Measurements from ENCODE around the gene ZG16. TPM values are rescaled to one million over a fixed set of nuclear protein-coding genes. Genes with fewer than 3 reads are reported as not detected.

ZG16 gene
- polyA plus RNA-seq, 3 donors, result not detected

DNA sequence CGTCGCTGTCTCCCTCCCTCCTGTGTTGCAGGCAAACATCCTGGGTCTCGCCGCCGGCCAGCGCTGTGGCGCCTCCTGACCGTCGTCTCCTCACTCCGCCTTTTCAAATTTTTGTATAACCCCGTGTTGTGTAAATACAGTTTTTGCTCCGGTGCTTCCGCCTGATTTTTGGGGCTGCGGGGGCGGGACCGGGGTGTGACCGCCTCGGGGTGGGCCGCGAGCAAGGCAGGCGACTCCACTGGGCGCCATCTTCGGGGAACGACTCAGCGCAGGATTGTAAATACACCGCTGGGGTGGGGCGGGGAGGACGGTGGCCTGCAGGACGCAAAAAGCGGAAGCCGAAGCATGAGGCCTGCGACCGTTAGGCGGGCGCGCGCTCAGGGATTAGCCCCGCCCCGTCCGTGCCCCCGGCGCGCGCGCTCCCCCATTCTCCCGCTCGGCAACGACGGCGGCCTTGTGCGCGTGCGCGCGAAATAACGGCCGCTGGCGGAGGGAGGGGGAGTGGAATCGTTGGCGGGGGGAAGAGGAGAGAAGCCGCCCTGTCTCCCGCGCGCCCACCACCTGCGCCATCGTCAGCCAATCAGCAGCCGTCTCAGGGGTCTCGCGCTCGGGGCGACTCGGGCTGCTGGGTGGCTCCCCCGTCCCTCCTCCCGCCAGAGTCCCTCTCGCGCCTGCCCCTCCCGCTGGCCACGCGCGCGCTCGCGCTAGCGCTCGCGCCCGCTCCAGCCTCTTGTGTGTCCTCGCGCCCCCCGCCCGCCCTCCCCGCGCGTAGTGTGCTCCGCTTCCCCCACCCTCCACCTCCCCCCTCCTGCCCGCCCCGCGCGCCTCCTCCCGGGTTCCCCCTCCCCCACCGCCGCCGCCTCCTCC, 27.4 kb downstream of the ZG16 start:
- under 1% methylated on average over 71 of the region's 103 CpGs for WGBS (ENCODE audit: insufficient coverage)
- Histone ChIP-seq H3K79me2 (ENCODE audit: insufficient read depth, low read length) (peaks cover 27% of the 10 kb centered on the region), H2AFZ (ENCODE audit: insufficient read depth, low read depth, low read length, poor library complexity, severe bottlenecking) (peak overlapping the region; percentile 85), H4K20me1 (ENCODE audit: insufficient read depth, low read length) (peaks cover 29% of the 10 kb centered on the region), H3K36me3 (replicated peaks in 1 of 2; ENCODE audit: control insufficient read depth in 1 of 2, insufficient read depth in 2 of 2, low read length in 2 of 2) (peaks cover 18 to 40% of the 10 kb centered on the region in 2 donors), H3K27me3 (ENCODE audit: control insufficient read depth in 2 of 2, insufficient read depth in 2 of 2, low read length in 2 of 2) (no peaks in the 10 kb centered on the region), H3K4me2 (replicated peaks; ENCODE audit: extremely low read depth, low read length, poor library complexity, severe bottlenecking) (peak overlapping the region; percentile 84), H3K4me3 (replicated peaks in 1 of 3; ENCODE audit: low read depth in 2 of 3, low read length in 3 of 3) (peak overlapping the region; percentile 55 to 88 (median 79)), H3K27ac (ENCODE audit: low read depth in 1 of 2, low read length in 2 of 2) (peak overlapping the region; percentile 69 to 86), H3K9ac (ENCODE audit: insufficient read depth, low read length, poor library complexity, severe bottlenecking) (peak overlapping the region; percentile 79), H3K9me3 (replicated peaks in 1 of 2; ENCODE audit: control insufficient read depth in 1 of 2, insufficient read depth in 1 of 2, low read length in 2 of 2) (no peaks in the 10 kb centered on the region), H3K4me1 (ENCODE audit: control insufficient read depth in 1 of 2, insufficient read depth in 2 of 2, low read length in 2 of 2) (peaks cover 45 to 52% of the 10 kb centered on the region in 2 donors)
- TF ChIP-seq, protein P1, sequence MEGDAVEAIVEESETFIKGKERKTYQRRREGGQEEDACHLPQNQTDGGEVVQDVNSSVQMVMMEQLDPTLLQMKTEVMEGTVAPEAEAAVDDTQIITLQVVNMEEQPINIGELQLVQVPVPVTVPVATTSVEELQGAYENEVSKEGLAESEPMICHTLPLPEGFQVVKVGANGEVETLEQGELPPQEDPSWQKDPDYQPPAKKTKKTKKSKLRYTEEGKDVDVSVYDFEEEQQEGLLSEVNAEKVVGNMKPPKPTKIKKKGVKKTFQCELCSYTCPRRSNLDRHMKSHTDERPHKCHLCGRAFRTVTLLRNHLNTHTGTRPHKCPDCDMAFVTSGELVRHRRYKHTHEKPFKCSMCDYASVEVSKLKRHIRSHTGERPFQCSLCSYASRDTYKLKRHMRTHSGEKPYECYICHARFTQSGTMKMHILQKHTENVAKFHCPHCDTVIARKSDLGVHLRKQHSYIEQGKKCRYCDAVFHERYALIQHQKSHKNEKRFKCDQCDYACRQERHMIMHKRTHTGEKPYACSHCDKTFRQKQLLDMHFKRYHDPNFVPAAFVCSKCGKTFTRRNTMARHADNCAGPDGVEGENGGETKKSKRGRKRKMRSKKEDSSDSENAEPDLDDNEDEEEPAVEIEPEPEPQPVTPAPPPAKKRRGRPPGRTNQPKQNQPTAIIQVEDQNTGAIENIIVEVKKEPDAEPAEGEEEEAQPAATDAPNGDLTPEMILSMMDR (IDR thresholded peaks at IDR 0.05), result no peak
- intact Hi-C loops (cut with micrococcal nuclease), result loop anchor here in 1 of 2 donors (2.0 to 5.0 kb wide), 3 partner anchors 15 to 57 kb away; partner anchors contain the start of genes CDIPT and KIF22
- Mint-ChIP-seq H3K4me1 (peaks cover 38% of the 10 kb centered on the region), H3K27ac (peak overlapping the region; percentile 95 to 99 (median 97)), H3K36me3 (peaks cover 29 to 42% of the 10 kb centered on the region in 2 donors), H3K27me3 (ENCODE audit: low read depth in 3 of 3) (peaks cover 0 to 4% (median 2%) of the 10 kb centered on the region in 3 donors), H3K4me3 (peak overlapping the region; percentile 99), H3K9me3 (peaks cover 0 to 1% (median 0%) of the 10 kb centered on the region in 7 donors)
- peak; percentile 96 to 98 (median 97) for DNase-seq

DNA sequence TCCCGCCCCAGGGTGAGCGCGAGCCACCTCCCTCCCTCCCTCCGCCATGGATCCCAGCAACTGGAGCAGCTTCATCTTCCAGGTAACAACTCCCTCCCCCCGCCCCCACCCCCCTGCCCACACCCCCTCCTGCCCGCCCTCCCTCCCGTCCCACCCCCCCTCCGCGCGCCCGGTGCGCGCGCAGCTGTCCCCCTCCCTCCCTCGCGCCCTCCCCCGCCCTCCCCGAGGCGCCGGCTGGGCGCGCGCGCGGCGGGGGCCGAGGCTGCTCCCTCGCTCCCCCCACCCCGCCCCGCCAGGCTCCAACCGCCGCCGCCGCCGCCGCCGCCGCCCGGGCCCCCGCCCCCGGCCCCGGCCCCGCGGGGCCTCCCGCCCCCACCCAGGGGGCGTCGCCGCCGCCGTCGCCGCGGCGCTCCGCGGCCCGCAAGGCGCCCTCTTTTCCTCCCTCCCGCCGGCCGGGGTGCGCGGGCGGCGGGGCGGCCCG, 28.1 kb downstream of the ZG16 start, which contains the start of gene MAZ:
MAZ (plus strand) TSS at position 431 of the 481 bp plus-strand sequence. CDS start 173 bp downstream, outside the sequence.
- H3K9me3 Mint-ChIP-seq, result peaks cover 0 to 1% (median 0%) of the 10 kb centered on the region in 7 donors
- peak in 2 of 3 donors; percentile 44 to 72 for DNase-seq
- TF ChIP-seq, protein P1 (IDR thresholded peaks at IDR 0.05), result no peak
- peak within 1 kb of the TSS; percentile 85 for H2AFZ ChIP-seq (ENCODE audit: insufficient read depth, low read depth, low read length, poor library complexity, severe bottlenecking)
- peaks cover under 1 to 4% (median 2%) of the 10 kb centered on the region in 3 donors for H3K27me3 Mint-ChIP-seq (ENCODE audit: low read depth in 3 of 3)
- peak within 1 kb of the TSS; percentile 95 to 99 (median 97) for H3K27ac Mint-ChIP-seq
- H3K4me3 ChIP-seq (replicated peaks in 1 of 3; ENCODE audit: low read depth in 2 of 3, low read length in 3 of 3), result peak within 1 kb of the TSS; percentile 68 to 88 (median 79)
- peaks cover 51 to 59% of the 10 kb centered on the region in 2 donors for H3K4me1 ChIP-seq (ENCODE audit: control insufficient read depth in 1 of 2, insufficient read depth in 2 of 2, low read length in 2 of 2)
- H3K4me1 Mint-ChIP-seq, result peaks cover 45% of the 10 kb centered on the region
- under 1% methylated on average over 22 of the region's 67 CpGs for WGBS (ENCODE audit: insufficient coverage)
- H3K9me3 ChIP-seq (replicated peaks in 1 of 2; ENCODE audit: control insufficient read depth in 1 of 2, insufficient read depth in 1 of 2, low read length in 2 of 2), result no peaks in the 10 kb centered on the region
- peaks cover 26 to 38% of the 10 kb centered on the region in 2 donors for H3K36me3 Mint-ChIP-seq
- H3K4me3 Mint-ChIP-seq, result peak within 1 kb of the TSS; percentile 99
- H3K4me2 ChIP-seq (replicated peaks; ENCODE audit: extremely low read depth, low read length, poor library complexity, severe bottlenecking), result peak within 1 kb of the TSS; percentile 84
- peaks cover 36% of the 10 kb centered on the region for H4K20me1 ChIP-seq (ENCODE audit: insufficient read depth, low read length)
- no peaks in the 10 kb centered on the region for H3K27me3 ChIP-seq (ENCODE audit: control insufficient read depth in 2 of 2, insufficient read depth in 2 of 2, low read length in 2 of 2)
- H3K27ac ChIP-seq (ENCODE audit: low read depth in 1 of 2, low read length in 2 of 2), result peak within 1 kb of the TSS; percentile 84 to 86
- intact Hi-C loops (cut with micrococcal nuclease), result loop anchor here in 1 of 2 donors (5.0 kb wide), 1 partner anchor 41 kb away; no protein-coding TSS in a partner anchor
- H3K79me2 ChIP-seq (ENCODE audit: insufficient read depth, low read length), result peaks cover 27% of the 10 kb centered on the region
- H3K9ac ChIP-seq (ENCODE audit: insufficient read depth, low read length, poor library complexity, severe bottlenecking), result peak within 1 kb of the TSS; percentile 79
- H3K36me3 ChIP-seq (replicated peaks in 1 of 2; ENCODE audit: control insufficient read depth in 1 of 2, insufficient read depth in 2 of 2, low read length in 2 of 2), result peaks cover 16 to 37% of the 10 kb centered on the region in 2 donors

All from CD14-positive monocyte (primary cell).